ENCODE measurements around the gene NUDT2.

Gene NUDT2

GRCh38 chr9:34328987-34329832, at the start of gene NUDT2, which contains the start of gene KIF24:
TSS of gene NUDT2 (plus strand) at chr9:34329569. CDS start at chr9:34339040, 9,471 bp downstream.
TSS of gene KIF24 (minus strand) at chr9:34329268. CDS start at chr9:34311346, 17,922 bp downstream.
- no peaks in the 10 kb centered on the region for H3K9me3 ChIP-seq (ENCODE audit: control insufficient read depth, insufficient read depth, low read length)
- peak within 1 kb of the TSS; percentile 98 for H3K4me3 ChIP-seq (ENCODE audit: low read length)
- TF ChIP-seq, protein P1, sequence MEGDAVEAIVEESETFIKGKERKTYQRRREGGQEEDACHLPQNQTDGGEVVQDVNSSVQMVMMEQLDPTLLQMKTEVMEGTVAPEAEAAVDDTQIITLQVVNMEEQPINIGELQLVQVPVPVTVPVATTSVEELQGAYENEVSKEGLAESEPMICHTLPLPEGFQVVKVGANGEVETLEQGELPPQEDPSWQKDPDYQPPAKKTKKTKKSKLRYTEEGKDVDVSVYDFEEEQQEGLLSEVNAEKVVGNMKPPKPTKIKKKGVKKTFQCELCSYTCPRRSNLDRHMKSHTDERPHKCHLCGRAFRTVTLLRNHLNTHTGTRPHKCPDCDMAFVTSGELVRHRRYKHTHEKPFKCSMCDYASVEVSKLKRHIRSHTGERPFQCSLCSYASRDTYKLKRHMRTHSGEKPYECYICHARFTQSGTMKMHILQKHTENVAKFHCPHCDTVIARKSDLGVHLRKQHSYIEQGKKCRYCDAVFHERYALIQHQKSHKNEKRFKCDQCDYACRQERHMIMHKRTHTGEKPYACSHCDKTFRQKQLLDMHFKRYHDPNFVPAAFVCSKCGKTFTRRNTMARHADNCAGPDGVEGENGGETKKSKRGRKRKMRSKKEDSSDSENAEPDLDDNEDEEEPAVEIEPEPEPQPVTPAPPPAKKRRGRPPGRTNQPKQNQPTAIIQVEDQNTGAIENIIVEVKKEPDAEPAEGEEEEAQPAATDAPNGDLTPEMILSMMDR (IDR thresholded peaks at IDR 0.05; ENCODE audit: low read depth, low read length, poor library complexity, severe bottlenecking) = no peak
- no peak for TF ChIP-seq EZH2phosphoT487 (IDR thresholded peaks at IDR 0.05; ENCODE audit: borderline replicate concordance, low read length)
- H3K27ac ChIP-seq (ENCODE audit: low read depth, low read length) = peak within 1 kb of the TSS; percentile 81
- no peaks in the 10 kb centered on the region for H3K27me3 ChIP-seq (ENCODE audit: control insufficient read depth, low read length)
- peaks cover 62% of the 10 kb centered on the region for H3K79me2 ChIP-seq (ENCODE audit: control insufficient read depth, low read length)
- H3K4me2 ChIP-seq (ENCODE audit: low read length) = peak within 1 kb of the TSS; percentile 81
- H3K4me1 ChIP-seq (ENCODE audit: control insufficient read depth, low read length) = peaks cover 42% of the 10 kb centered on the region
- H4K20me1 ChIP-seq (ENCODE audit: control insufficient read depth, insufficient read depth, low read depth, low read length) = no peaks in the 10 kb centered on the region
- H3K9me2 ChIP-seq (replicated peaks; ENCODE audit: control insufficient read depth, low read length) = no peaks in the 10 kb centered on the region
- H3K36me3 ChIP-seq (ENCODE audit: control insufficient read depth, low read length) = peaks cover 11% of the 10 kb centered on the region
- peaks cover 11% of the 10 kb centered on the region for H3F3A ChIP-seq (ENCODE audit: control insufficient read depth, insufficient read depth)

DNA sequence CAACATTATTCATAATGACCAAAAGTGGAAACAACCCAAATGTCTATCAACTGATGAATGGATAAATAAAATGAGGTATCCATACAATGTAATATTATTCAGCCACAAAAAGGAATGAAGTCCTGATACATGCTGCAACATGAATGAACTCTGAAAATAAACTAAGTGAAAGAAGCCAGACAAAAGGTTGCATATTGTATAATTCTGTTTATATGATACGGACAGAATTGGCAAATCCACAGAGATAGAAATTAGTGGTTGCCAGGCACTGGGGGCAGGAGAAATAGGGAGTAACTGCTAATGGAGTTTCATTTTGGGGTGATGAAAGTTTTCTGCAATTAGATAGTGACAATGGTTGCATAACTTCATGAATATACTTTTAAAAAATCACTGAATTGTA, 47.3 kb upstream of the NUDT2 start:
- H3K79me2 ChIP-seq (ENCODE audit: control insufficient read depth, low read length) = no peaks in the 10 kb centered on the region
- no peak overlapping the region for H3K4me2 ChIP-seq (ENCODE audit: low read length)
- no peaks in the 10 kb centered on the region for H3K27me3 ChIP-seq (ENCODE audit: control insufficient read depth, low read length)
- no peaks in the 10 kb centered on the region for H4K20me1 ChIP-seq (ENCODE audit: control insufficient read depth, insufficient read depth, low read depth, low read length)
- no peak overlapping the region for H3K4me3 ChIP-seq (ENCODE audit: low read length)
- H3F3A ChIP-seq (ENCODE audit: control insufficient read depth, insufficient read depth) = 0 out of 2 replicates have a peak, but pooled peaks cover 4% of the 10 kb centered on the region
- H3K36me3 ChIP-seq (ENCODE audit: control insufficient read depth, low read length) = peaks cover 26% of the 10 kb centered on the region
- no peaks in the 10 kb centered on the region for H3K4me1 ChIP-seq (ENCODE audit: control insufficient read depth, low read length)
- no peak overlapping the region for H3K27ac ChIP-seq (ENCODE audit: low read depth, low read length)
- H3K9me2 ChIP-seq (replicated peaks; ENCODE audit: control insufficient read depth, low read length) = no peaks in the 10 kb centered on the region
- TF ChIP-seq EZH2phosphoT487 (IDR thresholded peaks at IDR 0.05; ENCODE audit: borderline replicate concordance, low read length) = no peak
- TF ChIP-seq, protein P1 (IDR thresholded peaks at IDR 0.05; ENCODE audit: low read depth, low read length, poor library complexity, severe bottlenecking) = no peak
- H3K9me3 ChIP-seq (ENCODE audit: control insufficient read depth, insufficient read depth, low read length) = no peaks in the 10 kb centered on the region

GRCh38 chr9:34289159-34289558, 40.2 kb upstream of the NUDT2 start:
- TF ChIP-seq EZH2phosphoT487 (IDR thresholded peaks at IDR 0.05; ENCODE audit: borderline replicate concordance, low read length) = no peak
- TF ChIP-seq, protein P1 (IDR thresholded peaks at IDR 0.05; ENCODE audit: low read depth, low read length, poor library complexity, severe bottlenecking) = no peak
- H3K9me3 ChIP-seq (ENCODE audit: control insufficient read depth, insufficient read depth, low read length) = no peaks in the 10 kb centered on the region
- H3K9me2 ChIP-seq (replicated peaks; ENCODE audit: control insufficient read depth, low read length) = no peaks in the 10 kb centered on the region
- peaks cover 32% of the 10 kb centered on the region for H3K36me3 ChIP-seq (ENCODE audit: control insufficient read depth, low read length)
- H3K4me1 ChIP-seq (ENCODE audit: control insufficient read depth, low read length) = peaks cover 5% of the 10 kb centered on the region; the same call in 1 of the 2 replicates
- 0 out of 2 replicates have a peak, but pooled peaks cover 4% of the 10 kb centered on the region for H3F3A ChIP-seq (ENCODE audit: control insufficient read depth, insufficient read depth)
- no peak overlapping the region for H3K27ac ChIP-seq (ENCODE audit: low read depth, low read length)
- no peaks in the 10 kb centered on the region for H3K79me2 ChIP-seq (ENCODE audit: control insufficient read depth, low read length)
- no peak overlapping the region for H3K4me2 ChIP-seq (ENCODE audit: low read length)
- no peaks in the 10 kb centered on the region for H4K20me1 ChIP-seq (ENCODE audit: control insufficient read depth, insufficient read depth, low read depth, low read length)
- no peaks in the 10 kb centered on the region for H3K27me3 ChIP-seq (ENCODE audit: control insufficient read depth, low read length)
- H3K4me3 ChIP-seq (ENCODE audit: low read length) = no peak overlapping the region

Measured in DOHH2 (cell line).